GM19240 (cell line): Measurements from ENCODE around the gene RBM38.
"Not testable (repeated sequence)": the region's sequence is repeated elsewhere in the genome, so short reads cannot be mapped to it uniquely, and the experiment has no call there.

Experiments
- DNase-seq: peaks from one replicate; pipeline ENCODE4 v3.0.0; 2011; ENCODE audit warnings: low spot score; ENCODE audit not compliant: insufficient read length

RBM38 gene

GRCh38 chr20:57390604-57391438 is at the start of gene RBM38:
RBM38 (plus strand) TSS chr20:57391396; CDS start chr20:57391582, 186 bp downstream.
- peak; percentile 85 for DNase-seq

GRCh38 chr20:57341663-57342062 is 49.5 kb upstream of the RBM38 start:
- no peak for DNase-seq

GRCh38 chr20:57342829-57343228 is 48.4 kb upstream of the RBM38 start:
- DNase-seq = no peak

- DNase-seq = no peak
Measured at GRCh38 chr20:57346477-57346876, 44.7 kb upstream of the RBM38 start.

GRCh38 chr20:57347393-57347792 is 43.8 kb upstream of the RBM38 start:
- no peak for DNase-seq

- DNase-seq = not testable (repeated sequence)
Measured at GRCh38 chr20:57348200-57348921, 42.8 kb upstream of the RBM38 start.

- not testable (repeated sequence) for DNase-seq
Measured at GRCh38 chr20:57348922-57349574, 42.1 kb upstream of the RBM38 start.

- DNase-seq = no peak
Measured at GRCh38 chr20:57350081-57350710, 41.0 kb upstream of the RBM38 start.

- not testable (repeated sequence) for DNase-seq
Measured at GRCh38 chr20:57350726-57351041, 40.5 kb upstream of the RBM38 start.

GRCh38 chr20:57351042-57351783 is 40.0 kb upstream of the RBM38 start, which contains the start of gene RAE1:
RAE1 (plus strand) TSS chr20:57351255; CDS start chr20:57354039, 2,784 bp downstream.
- DNase-seq = peak; percentile 74

- no peak for DNase-seq
Measured at GRCh38 chr20:57352305-57352704, 38.9 kb upstream of the RBM38 start.

- DNase-seq = no peak
Measured at GRCh38 chr20:57353351-57353750, 37.8 kb upstream of the RBM38 start.

GRCh38 chr20:57361517-57361916 is 29.7 kb upstream of the RBM38 start:
- DNase-seq = no peak

- no peak for DNase-seq
Measured at GRCh38 chr20:57364451-57364850, 26.7 kb upstream of the RBM38 start.

- DNase-seq = no peak
Measured at GRCh38 chr20:57369596-57369995, 21.6 kb upstream of the RBM38 start.

GRCh38 chr20:57370316-57370715 is 20.9 kb upstream of the RBM38 start:
- no peak for DNase-seq

- no peak for DNase-seq
Measured at GRCh38 chr20:57371363-57371762, 19.8 kb upstream of the RBM38 start.

- DNase-seq = no peak
Measured at GRCh38 chr20:57372157-57372556, 19.0 kb upstream of the RBM38 start.

- DNase-seq = no peak
Measured at GRCh38 chr20:57372581-57373350, 18.4 kb upstream of the RBM38 start.

GRCh38 chr20:57374343-57374930 is 16.8 kb upstream of the RBM38 start:
- DNase-seq = no peak
